Measurements from ENCODE around the gene ZNF160. TPM values are rescaled to one million over a fixed set of nuclear protein-coding genes. Genes with fewer than 3 reads are reported as not detected.
A peak's percentile ranks its signal among the peaks of the same experiment; 100 is the strongest.
"Not testable (repeated sequence)": the region's sequence is repeated elsewhere in the genome, so short reads cannot be mapped to it uniquely, and the experiment has no call there.

ZNF160 gene
- total and polyA plus RNA-seq, 8 donors = 7.3 to 96.0 (median 30.9) TPM

DNA sequence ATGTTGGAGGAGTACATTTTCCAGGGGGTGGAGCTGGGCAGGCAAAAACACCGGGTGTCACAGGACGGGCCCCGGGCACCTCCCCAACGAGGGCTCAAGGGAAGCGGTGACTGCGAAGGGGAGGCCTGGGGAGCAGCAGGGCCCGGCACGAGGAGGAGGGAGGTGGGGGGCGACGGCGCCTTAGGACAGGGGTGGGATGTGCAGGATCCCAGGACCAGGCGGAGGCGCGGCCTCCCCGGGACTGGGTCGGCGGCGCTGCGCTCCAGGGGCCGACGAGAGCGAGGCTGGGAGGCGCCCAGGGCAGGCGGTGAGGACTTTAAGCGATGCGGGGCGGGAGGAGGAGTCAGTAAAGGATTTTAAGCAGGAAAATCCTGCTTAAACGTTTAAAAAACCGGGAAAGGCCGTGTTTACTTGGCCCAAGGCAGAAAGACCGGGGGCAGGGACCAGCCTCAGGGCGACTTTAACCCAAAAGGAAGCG is 427 bp downstream of the ZNF160 start:
- 0 to 1% (median 1%) methylated on average over 29 to 33 of the region's 33 CpGs for WGBS, 5 donors
- intact Hi-C loops (cut with DNase I; ENCODE audit: low total_unique reads) = no loop called here
- Histone ChIP-seq H3K27ac (peak overlapping the region; percentile 87 to 95 (median 88)), H3K4me3 (peak overlapping the region; percentile 65 to 92 (median 76)), H3K4me1 (peaks cover 8 to 41% (median 24%) of the 10 kb centered on the region in 4 donors), H3K36me3 (peaks cover under 1 to 28% (median 19%) of the 10 kb centered on the region in 4 donors), H3K9me3 (no peaks in the 10 kb centered on the region), H3K27me3 (no peaks in the 10 kb centered on the region)
- DNase-seq = peak; percentile 29 to 74
- no peak for TF ChIP-seq POLR2AphosphoS5 (IDR thresholded peaks at IDR 0.05)
- no peak for TF ChIP-seq POLR2A (IDR thresholded peaks at IDR 0.05)
- no peak for TF ChIP-seq EP300 (IDR thresholded peaks at IDR 0.05)
- TF ChIP-seq, protein P1, sequence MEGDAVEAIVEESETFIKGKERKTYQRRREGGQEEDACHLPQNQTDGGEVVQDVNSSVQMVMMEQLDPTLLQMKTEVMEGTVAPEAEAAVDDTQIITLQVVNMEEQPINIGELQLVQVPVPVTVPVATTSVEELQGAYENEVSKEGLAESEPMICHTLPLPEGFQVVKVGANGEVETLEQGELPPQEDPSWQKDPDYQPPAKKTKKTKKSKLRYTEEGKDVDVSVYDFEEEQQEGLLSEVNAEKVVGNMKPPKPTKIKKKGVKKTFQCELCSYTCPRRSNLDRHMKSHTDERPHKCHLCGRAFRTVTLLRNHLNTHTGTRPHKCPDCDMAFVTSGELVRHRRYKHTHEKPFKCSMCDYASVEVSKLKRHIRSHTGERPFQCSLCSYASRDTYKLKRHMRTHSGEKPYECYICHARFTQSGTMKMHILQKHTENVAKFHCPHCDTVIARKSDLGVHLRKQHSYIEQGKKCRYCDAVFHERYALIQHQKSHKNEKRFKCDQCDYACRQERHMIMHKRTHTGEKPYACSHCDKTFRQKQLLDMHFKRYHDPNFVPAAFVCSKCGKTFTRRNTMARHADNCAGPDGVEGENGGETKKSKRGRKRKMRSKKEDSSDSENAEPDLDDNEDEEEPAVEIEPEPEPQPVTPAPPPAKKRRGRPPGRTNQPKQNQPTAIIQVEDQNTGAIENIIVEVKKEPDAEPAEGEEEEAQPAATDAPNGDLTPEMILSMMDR (IDR thresholded peaks at IDR 0.05) = no peak

DNA sequence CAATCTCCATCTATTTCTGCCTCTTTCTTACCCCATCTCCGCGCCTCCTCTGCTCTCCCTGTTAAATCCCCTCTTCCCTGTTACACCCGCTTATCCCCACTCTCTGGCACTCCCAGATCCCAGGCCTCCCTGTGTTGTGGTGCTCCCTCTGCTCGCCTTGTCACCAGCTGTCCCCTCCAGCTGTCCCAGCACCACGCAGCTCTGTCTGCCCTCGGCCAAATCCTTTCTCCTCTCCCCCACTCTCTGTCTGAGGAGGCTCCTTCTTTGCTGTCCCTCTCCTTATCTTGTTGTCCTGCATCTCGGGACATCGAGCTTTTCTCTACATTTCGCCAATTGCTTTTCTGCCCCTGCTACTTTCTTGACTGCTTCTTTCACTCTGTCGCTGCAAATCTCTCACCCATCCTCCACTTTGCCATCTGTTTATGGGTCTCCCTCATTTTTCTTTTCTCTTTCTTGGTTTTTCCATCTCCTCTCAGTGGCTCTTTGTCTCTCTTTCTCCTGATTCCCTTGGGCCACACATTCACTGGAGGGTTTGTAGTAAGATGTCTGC is 941 bp downstream of the ZNF160 start:
- intact Hi-C loops (cut with DNase I; ENCODE audit: low total_unique reads) = no loop called here
- Histone ChIP-seq H3K27me3 (no peaks in the 10 kb centered on the region), H3K4me3 (peak overlapping the region; percentile 65 to 92 (median 76)), H3K36me3 (peaks cover 4 to 29% (median 24%) of the 10 kb centered on the region in 4 donors), H3K27ac (peak overlapping the region; percentile 87 to 95 (median 88)), H3K9me3 (no peaks in the 10 kb centered on the region), H3K4me1 (peaks cover 8 to 46% (median 24%) of the 10 kb centered on the region in 4 donors)
- TF ChIP-seq EP300 (IDR thresholded peaks at IDR 0.05) (no peak), POLR2A (IDR thresholded peaks at IDR 0.05) (no peak), POLR2AphosphoS5 (IDR thresholded peaks at IDR 0.05) (no peak)
- TF ChIP-seq, protein P1 (IDR thresholded peaks at IDR 0.05) = no peak
- 27 to 32% (median 30%) methylated on average over 10 of the region's 10 CpGs for WGBS, 5 donors
- DNase-seq = peak in 1 of 2 donors; percentile 29

- H3K9me3 ChIP-seq = no peaks in the 10 kb centered on the region
- peaks cover 8 to 47% (median 24%) of the 10 kb centered on the region in 4 donors for H3K4me1 ChIP-seq
- H3K4me3 ChIP-seq = peak overlapping the region in 1 of 4 donors; percentile 65
- WGBS, 5 donors = 0 to 31% (median 17%) methylated on average over 1 of the region's 1 CpG
- intact Hi-C loops (cut with DNase I; ENCODE audit: low total_unique reads) = no loop called here
- H3K36me3 ChIP-seq = peaks cover 4 to 29% (median 24%) of the 10 kb centered on the region in 4 donors
- no peaks in the 10 kb centered on the region for H3K27me3 ChIP-seq
- no peak for TF ChIP-seq EP300 (IDR thresholded peaks at IDR 0.05)
- TF ChIP-seq POLR2A (IDR thresholded peaks at IDR 0.05) = no peak
- TF ChIP-seq, protein P1 (IDR thresholded peaks at IDR 0.05) = no peak
- no peak for TF ChIP-seq POLR2AphosphoS5 (IDR thresholded peaks at IDR 0.05)
- peak in 1 of 2 donors; percentile 41 for DNase-seq
- peak overlapping the region in 1 of 5 donors; percentile 87 for H3K27ac ChIP-seq
These were observed 1.7 kb downstream of the ZNF160 start for GRCh38 chr19:53101518-53101917.

DNA sequence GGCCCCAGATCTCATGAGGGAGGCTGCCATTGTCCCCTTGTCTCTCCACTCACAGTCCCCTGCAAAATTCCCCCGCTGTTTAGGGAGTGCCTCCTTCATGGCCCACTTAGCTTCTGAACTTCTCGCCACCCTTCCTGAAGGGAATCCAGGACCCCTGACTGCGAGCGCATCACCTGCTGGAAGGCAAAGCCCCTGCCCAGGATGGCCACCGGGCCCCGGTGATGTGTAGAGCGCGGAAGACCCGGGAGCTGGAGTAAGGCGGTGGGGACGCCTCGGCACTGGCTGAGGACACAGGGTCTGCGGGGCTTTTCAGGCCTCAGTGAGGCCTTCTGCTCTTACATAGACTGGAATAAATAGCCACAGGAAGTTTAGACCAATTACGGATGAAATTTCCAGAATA is 4.7 kb downstream of the ZNF160 start:
- H3K4me3 ChIP-seq; H3K27ac ChIP-seq; intact Hi-C loops (cut with DNase I; ENCODE audit: low total_unique reads); H3K9me3 ChIP-seq; H3K27me3 ChIP-seq; DNase-seq: not testable (repeated sequence)
- peaks cover 4 to 46% (median 43%) of the 10 kb centered on the region in 4 donors for H3K36me3 ChIP-seq
- WGBS, 5 donors = 92 to 96% (median 95%) methylated on average over 14 of the region's 14 CpGs
- H3K4me1 ChIP-seq = peaks cover 8 to 39% (median 24%) of the 10 kb centered on the region in 4 donors

- H3K9me3 ChIP-seq; DNase-seq; H3K27me3 ChIP-seq; H3K27ac ChIP-seq; H3K4me3 ChIP-seq; intact Hi-C loops (cut with DNase I; ENCODE audit: low total_unique reads): not testable (repeated sequence)
- H3K4me1 ChIP-seq = peaks cover 2 to 32% (median 18%) of the 10 kb centered on the region in 4 donors
- H3K36me3 ChIP-seq = peaks cover 4 to 56% (median 49%) of the 10 kb centered on the region in 4 donors
- WGBS, 5 donors = 73 to 89% (median 82%) methylated on average over 4 to 5 of the region's 10 CpGs
These were observed 6.1 kb downstream of the ZNF160 start for GRCh38 chr19:53096982-53097690.

GRCh38 chr19:53096579-53096978 is 6.6 kb downstream of the ZNF160 start:
- H3K27ac ChIP-seq; H3K4me3 ChIP-seq; intact Hi-C loops (cut with DNase I; ENCODE audit: low total_unique reads); H3K9me3 ChIP-seq; H3K27me3 ChIP-seq; DNase-seq: not testable (repeated sequence)
- Histone ChIP-seq H3K36me3 (peaks cover 6 to 59% (median 53%) of the 10 kb centered on the region in 4 donors), H3K4me1 (peaks cover 0 to 27% (median 13%) of the 10 kb centered on the region in 4 donors)
- WGBS, 5 donors = 48 to 72% (median 65%) methylated on average over 4 to 5 of the region's 6 CpGs
